Vagina (tissue), 2 donors: ENCODE results near the gene PTPA. TPM values are rescaled to one million over a fixed set of nuclear protein-coding genes. Genes with fewer than 3 reads are reported as not detected.
A peak's percentile ranks its signal among the peaks of the same experiment; 100 is the strongest.
"Not testable (repeated sequence)": the region's sequence is repeated elsewhere in the genome, so short reads cannot be mapped to it uniquely, and the experiment has no call there.

ENCODE experiments used
- DNase-seq, 2 donors: peaks; one replicate each; pipeline ENCODE4 v3.0.0-alpha.2; 2017; ENCODE audit errors: extremely low spot score in 2 of 2
- H3K27ac ChIP-seq: fragments of 200-600 bp; sonication (generic); one replicate; pipeline ENCODE4 v1.5.1; 2019
- H3K27me3 ChIP-seq: fragments of 200-600 bp; sonication (generic); one replicate; pipeline ENCODE4 v1.5.1; 2019
- H3K36me3 ChIP-seq, 2 donors: fragments of 200-600 bp; sonication (generic); one replicate each; pipeline ENCODE4 v1.5.1; 2017 to 2019
- H3K4me1 ChIP-seq: fragments of 200-600 bp; sonication (generic); one replicate; pipeline ENCODE4 v1.5.1; 2019
- H3K4me3 ChIP-seq, 2 donors: fragments of 200-600 bp; sonication (generic); 1 replicate in 1 of 2; 2 replicates in 1 of 2; pipeline ENCODE4 v1.5.1; 2016 to 2019
- H3K9me3 ChIP-seq: fragments of 200-600 bp; sonication (generic); one replicate; pipeline ENCODE4 v1.5.1; 2019
- POLR2A ChIP-seq, 2 donors: fragments of 450-650 bp; IDR thresholded peaks; one replicate each; pipeline ENCODE4 v1.6.1; 2017; ENCODE audit warnings: antibody characterized with exemption in 2 of 2, mild to moderate bottlenecking in 2 of 2, moderate library complexity in 2 of 2
- POLR2AphosphoS5 ChIP-seq, 2 donors: sonication (generic); formaldehyde crosslinking; IDR thresholded peaks; one replicate each; pipeline ENCODE4 v1.9.0; 2017; ENCODE audit warnings: antibody characterized with exemption in 2 of 2, mild to moderate bottlenecking in 2 of 2, low read depth in 1 of 2; ENCODE audit not compliant: insufficient read depth in 1 of 2
- intact Hi-C: fragments of 100-400 bp; cut with DNase I; formaldehyde crosslinking; loops from one replicate; pipeline ENCODE4 v1.15.1; 2023
- total RNA-seq: library from RNA; depleted of rRNA; stranded (reverse); fragments of >200 nt; gene quantifications from one replicate; pipeline ENCODE4 v1.2.3, GENCODE V29; 2016
- TF ChIP-seq, protein P1 (sequence below), 3 experiments: fragments of 450-650 bp in 2 of 3; fragments of 200-600 bp in 1 of 3; sonication (generic) in 1 of 3; IDR thresholded peaks; one replicate each; pipeline ENCODE4 v1.5.1; 2017 to 2019; ENCODE audit warnings: antibody characterized with exemption in 3 of 3, mild to moderate bottlenecking in 2 of 3, moderate library complexity in 2 of 3

The PTPA gene
- total RNA-seq, 1 donor from 2014 or later = 46.2 TPM

DNA sequence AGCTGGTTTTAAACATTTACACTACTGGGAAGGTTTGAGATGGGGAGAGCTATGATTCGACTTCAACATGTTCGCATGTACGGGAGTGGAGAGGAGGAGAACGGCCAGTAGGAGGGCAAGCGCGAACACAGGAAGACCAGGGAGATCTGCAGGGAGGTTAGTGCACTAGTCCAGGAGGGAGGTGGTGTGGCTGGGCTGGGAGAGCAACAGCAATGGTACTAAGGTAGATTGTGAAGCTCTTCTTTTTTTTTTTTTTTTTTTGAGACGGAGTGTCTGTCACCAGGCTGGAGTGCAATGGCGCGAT lies 50.3 kb downstream of the PTPA start:
- no peaks in the 10 kb centered on the region for H3K9me3 ChIP-seq
- no peak overlapping the region for H3K27ac ChIP-seq
- H3K4me1 ChIP-seq = peaks cover 30% of the 10 kb centered on the region
- DNase-seq = no peak
- H3K4me3 ChIP-seq = no peak overlapping the region
- no peaks in the 10 kb centered on the region for H3K36me3 ChIP-seq
- no peak for TF ChIP-seq POLR2AphosphoS5 (IDR thresholded peaks at IDR 0.05; ENCODE audit: insufficient read depth in 1 of 2, low read depth in 1 of 2)
- TF ChIP-seq, protein P1, sequence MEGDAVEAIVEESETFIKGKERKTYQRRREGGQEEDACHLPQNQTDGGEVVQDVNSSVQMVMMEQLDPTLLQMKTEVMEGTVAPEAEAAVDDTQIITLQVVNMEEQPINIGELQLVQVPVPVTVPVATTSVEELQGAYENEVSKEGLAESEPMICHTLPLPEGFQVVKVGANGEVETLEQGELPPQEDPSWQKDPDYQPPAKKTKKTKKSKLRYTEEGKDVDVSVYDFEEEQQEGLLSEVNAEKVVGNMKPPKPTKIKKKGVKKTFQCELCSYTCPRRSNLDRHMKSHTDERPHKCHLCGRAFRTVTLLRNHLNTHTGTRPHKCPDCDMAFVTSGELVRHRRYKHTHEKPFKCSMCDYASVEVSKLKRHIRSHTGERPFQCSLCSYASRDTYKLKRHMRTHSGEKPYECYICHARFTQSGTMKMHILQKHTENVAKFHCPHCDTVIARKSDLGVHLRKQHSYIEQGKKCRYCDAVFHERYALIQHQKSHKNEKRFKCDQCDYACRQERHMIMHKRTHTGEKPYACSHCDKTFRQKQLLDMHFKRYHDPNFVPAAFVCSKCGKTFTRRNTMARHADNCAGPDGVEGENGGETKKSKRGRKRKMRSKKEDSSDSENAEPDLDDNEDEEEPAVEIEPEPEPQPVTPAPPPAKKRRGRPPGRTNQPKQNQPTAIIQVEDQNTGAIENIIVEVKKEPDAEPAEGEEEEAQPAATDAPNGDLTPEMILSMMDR (IDR thresholded peaks at IDR 0.05) = no peak
- no peak for TF ChIP-seq POLR2A (IDR thresholded peaks at IDR 0.05)
- intact Hi-C loops = no loop called here
- no peaks in the 10 kb centered on the region for H3K27me3 ChIP-seq

DNA sequence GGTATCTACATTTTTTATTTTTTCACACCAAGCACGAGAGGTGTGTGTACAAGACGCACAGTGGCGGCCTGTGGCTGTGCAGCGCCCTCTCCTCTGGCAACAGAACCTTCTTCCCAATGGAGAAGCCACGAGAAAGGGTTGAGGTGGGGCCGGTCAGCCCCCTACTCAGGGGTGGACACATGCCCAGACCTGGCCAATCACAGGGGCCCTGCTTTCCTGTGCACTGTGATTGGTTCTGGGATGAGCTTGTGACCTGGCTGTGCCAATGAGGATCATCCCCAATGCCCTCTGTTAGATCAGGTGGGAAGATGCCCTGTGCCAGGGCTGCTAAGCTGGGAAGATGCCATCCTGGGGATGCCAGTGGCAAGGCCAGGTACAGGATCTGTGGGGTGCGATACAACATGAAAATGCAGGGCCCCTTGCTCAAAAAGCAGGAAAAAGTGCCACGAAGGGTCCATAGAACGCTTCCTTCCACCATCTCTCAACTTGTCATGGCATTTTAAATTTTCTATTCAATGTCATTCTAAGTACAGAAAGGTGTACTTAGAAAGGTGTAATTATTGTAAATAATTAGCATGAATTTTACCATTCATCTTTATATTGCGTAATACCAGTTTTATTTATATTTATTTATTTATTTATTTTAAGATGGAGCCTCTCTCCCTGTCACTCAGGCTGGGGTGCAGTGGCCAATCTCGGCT lies 51.4 kb downstream of the PTPA start:
- no peaks in the 10 kb centered on the region for H3K9me3 ChIP-seq

DNA sequence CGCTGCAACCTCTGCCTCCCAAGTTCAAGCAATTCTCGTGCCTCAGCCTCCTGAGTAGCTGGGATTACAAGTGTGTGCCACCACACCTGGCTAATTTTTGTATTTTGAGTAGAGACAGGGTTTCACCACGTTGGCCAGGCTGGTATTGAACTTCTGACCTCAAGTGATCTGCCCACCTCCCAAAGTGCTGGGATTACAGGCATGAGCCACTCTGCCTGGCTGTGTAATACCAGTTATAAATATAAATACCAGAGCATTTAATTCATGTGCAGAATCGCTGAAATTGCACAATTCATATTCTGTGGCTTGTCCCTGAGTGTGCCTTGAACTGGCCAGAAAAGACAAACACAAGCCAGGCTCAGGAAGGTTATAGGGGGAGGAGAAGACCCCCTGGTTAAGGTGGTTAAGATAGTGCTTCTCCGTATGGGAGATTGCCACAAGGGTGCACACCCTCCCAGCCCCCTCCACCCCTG lies 52.0 kb downstream of the PTPA start:
- peaks cover 47% of the 10 kb centered on the region for H3K4me1 ChIP-seq
- peak overlapping the region; percentile 91 for H3K27ac ChIP-seq
- H3K27me3 ChIP-seq, H3K4me3 ChIP-seq, intact Hi-C loops, H3K36me3 ChIP-seq, H3K9me3 ChIP-seq, DNase-seq: not testable (repeated sequence)

More for the DNA sequence above, 51.4 kb downstream of the PTPA start:
- H3K4me1 ChIP-seq = peaks cover 41% of the 10 kb centered on the region
- no peak for DNase-seq
- no peaks in the 10 kb centered on the region for H3K27me3 ChIP-seq
- TF ChIP-seq POLR2AphosphoS5 (IDR thresholded peaks at IDR 0.05; ENCODE audit: insufficient read depth in 1 of 2, low read depth in 1 of 2) (no peak), POLR2A (IDR thresholded peaks at IDR 0.05) (no peak)
- TF ChIP-seq, protein P1 (IDR thresholded peaks at IDR 0.05) = no peak
- H3K4me3 ChIP-seq = no peak overlapping the region
- H3K27ac ChIP-seq = peak overlapping the region; percentile 91
- H3K36me3 ChIP-seq = no peaks in the 10 kb centered on the region
- intact Hi-C loops = no loop called here

DNA sequence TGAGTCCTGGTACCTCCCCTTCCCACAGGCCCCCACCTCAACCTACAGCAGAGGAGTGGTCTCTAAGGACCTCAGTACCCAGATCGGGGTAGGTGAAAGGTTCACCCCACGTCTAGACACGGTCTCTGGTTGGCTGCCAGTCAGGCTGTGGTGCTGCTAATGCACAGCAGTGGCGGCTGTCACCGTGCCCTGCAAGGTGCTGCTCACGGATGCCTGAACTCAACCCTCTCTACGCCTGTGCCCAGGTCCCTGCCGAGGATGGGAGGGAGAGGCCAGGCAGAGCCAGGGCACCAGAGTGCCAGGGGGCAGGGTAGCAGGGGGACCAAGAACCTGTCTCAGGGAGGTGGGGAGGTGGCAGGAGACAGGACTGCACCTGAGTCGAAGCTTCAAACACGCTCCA lies 52.5 kb downstream of the PTPA start:
- intact Hi-C loops = no loop called here
- Histone ChIP-seq H3K36me3 (no peaks in the 10 kb centered on the region), H3K27ac (peak overlapping the region; percentile 91), H3K27me3 (no peaks in the 10 kb centered on the region), H3K4me3 (no peak overlapping the region), H3K9me3 (no peaks in the 10 kb centered on the region), H3K4me1 (peaks cover 51% of the 10 kb centered on the region)
- DNase-seq = no peak
- TF ChIP-seq POLR2A (IDR thresholded peaks at IDR 0.05) (no peak), POLR2AphosphoS5 (IDR thresholded peaks at IDR 0.05; ENCODE audit: insufficient read depth in 1 of 2, low read depth in 1 of 2) (no peak)
- TF ChIP-seq, protein P1 (IDR thresholded peaks at IDR 0.05) = no peak

DNA sequence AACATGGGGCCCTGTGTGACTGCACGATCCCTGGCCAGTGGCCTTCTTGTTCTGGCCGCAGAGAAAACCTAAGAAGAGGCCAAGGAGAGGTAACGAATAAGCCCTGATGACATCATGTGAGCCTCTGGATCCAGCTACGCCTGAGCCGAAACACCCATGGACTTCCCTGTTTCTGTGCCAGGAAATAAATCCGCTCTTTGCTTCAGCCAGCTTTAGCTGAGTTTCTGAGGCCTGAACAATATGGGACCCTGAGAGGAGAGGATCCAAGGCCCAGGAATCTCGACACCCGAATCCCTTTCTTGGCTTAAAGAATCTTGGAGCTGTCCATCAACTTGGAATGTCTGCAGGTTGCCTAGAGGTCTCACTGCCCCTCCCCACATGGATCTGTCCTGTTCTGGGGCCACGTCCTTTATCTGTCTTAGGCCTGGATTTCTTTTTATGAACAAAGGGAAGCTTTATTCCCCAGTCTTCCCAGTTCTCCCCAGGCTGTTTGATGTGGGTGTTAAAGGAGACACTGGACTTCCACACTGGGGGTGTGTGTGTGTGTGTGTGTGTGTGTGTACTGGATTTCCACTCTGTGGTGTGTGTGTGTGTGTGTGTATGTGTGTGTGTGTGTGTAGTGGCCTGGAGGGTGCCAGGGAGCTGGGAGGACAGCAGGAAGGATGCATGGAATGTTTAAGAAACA lies 53.2 kb downstream of the PTPA start:
- peaks cover 51% of the 10 kb centered on the region for H3K4me1 ChIP-seq
- intact Hi-C loops = no loop called here
- peak overlapping the region; percentile 91 for H3K27ac ChIP-seq
- no peaks in the 10 kb centered on the region for H3K36me3 ChIP-seq
- H3K9me3 ChIP-seq = no peaks in the 10 kb centered on the region
- TF ChIP-seq, protein P1 (IDR thresholded peaks at IDR 0.05) = no peak
- TF ChIP-seq POLR2AphosphoS5 (IDR thresholded peaks at IDR 0.05; ENCODE audit: insufficient read depth in 1 of 2, low read depth in 1 of 2) (peak in 1 of 2 donors; percentile 73), POLR2A (IDR thresholded peaks at IDR 0.05) (no peak)
- H3K27me3 ChIP-seq = no peaks in the 10 kb centered on the region
- H3K4me3 ChIP-seq = no peak overlapping the region
- DNase-seq = no peak
